NB4 (cell line): Measurements from ENCODE around the gene MEI1.

ENCODE experiments used
- CTCF ChIP-seq: IDR thresholded peaks from one replicate; pipeline ENCODE4 v1.5.1; 2012; ENCODE audit warnings: low read depth, low read length
- MAX ChIP-seq: IDR thresholded peaks from 2 replicates; pipeline ENCODE4 v1.6.1; 2011; ENCODE audit warnings: low read depth, low read length
- MYC ChIP-seq: IDR thresholded peaks from 2 replicates; pipeline ENCODE4 v1.6.1; 2011; ENCODE audit warnings: low read depth, low read length
- POLR2A ChIP-seq: IDR thresholded peaks from 2 replicates; pipeline ENCODE4 v1.6.1; 2011; ENCODE audit warnings: mild to moderate bottlenecking; ENCODE audit not compliant: insufficient read length; ENCODE audit errors: extremely low read depth

GRCh38 chr22:41810022-41810421 is 110.7 kb downstream of the MEI1 start:
- no peak for TF ChIP-seq CTCF
- TF ChIP-seq MYC, result no peak
- no peak for TF ChIP-seq POLR2A
- TF ChIP-seq MAX, result no peak
